Measurements from ENCODE around the gene SPATA9. TPM values are rescaled to one million over a fixed set of nuclear protein-coding genes. Genes with fewer than 3 reads are reported as not detected.
"Not testable (repeated sequence)": the region's sequence is repeated elsewhere in the genome, so short reads cannot be mapped to it uniquely, and the experiment has no call there.

SPATA9 gene
- total and polyA plus RNA-seq, 4 experiments from 2014 or later: 0.09 TPM; not detected in 3

- ChIA-PET POLR2A (ENCODE audit: partially characterized antibody) (interaction anchor here (0.6 to 1.0 kb wide), 2 partner anchors 12 to 174 kb away, joined by 3 to 6 read pairs; no protein-coding TSS in a partner anchor), CTCF (ENCODE audit: partially characterized antibody) (interaction anchor here (3.8 kb wide), 1 partner anchor 12 kb away, joined by 37 read pairs; the partner anchor contains the start of gene RFESD)
- Histone ChIP-seq H3K36me3 (ENCODE audit: insufficient read depth, low read length) (no peaks in the 10 kb centered on the region), H3K4me3 (ENCODE audit: low read length in 2 of 2) (no peak overlapping the region), H3K4me1 (ENCODE audit: insufficient read depth, low read length) (peaks cover 15% of the 10 kb centered on the region), H3K27me3 (ENCODE audit: insufficient read depth, low read length) (no peaks in the 10 kb centered on the region), H3K27ac (ENCODE audit: low read depth, low read length) (no peak overlapping the region), H3K9me3 (ENCODE audit: control insufficient read depth in 1 of 2, low read length in 2 of 2) (no peaks in the 10 kb centered on the region)
- Mint-ChIP-seq H3K27ac (peak overlapping the region in 5 of 7 donors; percentile 11 to 70 (median 39)), H3K4me1 (peaks cover 16 to 43% (median 26%) of the 10 kb centered on the region in 4 donors), H3K4me3 (peak overlapping the region in 1 of 8 donors; percentile 69), H3K9me3 (peaks cover 0 to 2% (median 0%) of the 10 kb centered on the region in 8 donors), H3K27me3 (peaks cover 4 to 8% of the 10 kb centered on the region in 2 donors), H3K36me3 (no peaks in the 10 kb centered on the region)
- no peak for DNase-seq
- intact Hi-C loops (cut with micrococcal nuclease): no loop called here
Observed at GRCh38 chr5:95633671-95634070, 49.1 kb downstream of the SPATA9 start.

- ChIA-PET POLR2A (ENCODE audit: partially characterized antibody) (interaction anchor here (1.9 to 2.8 kb wide), 4 partner anchors 11 to 176 kb away, joined by 5 to 87 read pairs (median 24); partner anchors contain the start of genes ARSK, RFESD and SKIC3), CTCF (ENCODE audit: partially characterized antibody) (interaction anchor here (1.8 to 2.7 kb wide), 2 partner anchors 9 to 12 kb away, joined by 4 to 49 read pairs; partner anchors contain the start of gene RFESD)
- not testable (repeated sequence) for H3K4me3 ChIP-seq (ENCODE audit: low read length in 2 of 2); DNase-seq; H3K27me3 Mint-ChIP-seq; H3K27me3 ChIP-seq (ENCODE audit: insufficient read depth, low read length); H3K9me3 Mint-ChIP-seq; H3K36me3 ChIP-seq (ENCODE audit: insufficient read depth, low read length); H3K9me3 ChIP-seq (ENCODE audit: control insufficient read depth in 1 of 2, low read length in 2 of 2); H3K36me3 Mint-ChIP-seq; H3K27ac ChIP-seq (ENCODE audit: low read depth, low read length)
- Mint-ChIP-seq H3K27ac (peak overlapping the region in 4 of 7 donors; percentile 60 to 96 (median 90)), H3K4me1 (peaks cover 16 to 43% (median 26%) of the 10 kb centered on the region in 4 donors), H3K4me3 (peak overlapping the region in 1 of 8 donors; percentile 38)
- peaks cover 15% of the 10 kb centered on the region for H3K4me1 ChIP-seq (ENCODE audit: insufficient read depth, low read length)
- intact Hi-C loops (cut with micrococcal nuclease): loop anchor here (1.0 kb wide), 3 partner anchors 11 to 78 kb away; partner anchors contain the start of genes ARSK and RFESD
Observed at GRCh38 chr5:95632942-95633341, 49.8 kb downstream of the SPATA9 start.

DNA sequence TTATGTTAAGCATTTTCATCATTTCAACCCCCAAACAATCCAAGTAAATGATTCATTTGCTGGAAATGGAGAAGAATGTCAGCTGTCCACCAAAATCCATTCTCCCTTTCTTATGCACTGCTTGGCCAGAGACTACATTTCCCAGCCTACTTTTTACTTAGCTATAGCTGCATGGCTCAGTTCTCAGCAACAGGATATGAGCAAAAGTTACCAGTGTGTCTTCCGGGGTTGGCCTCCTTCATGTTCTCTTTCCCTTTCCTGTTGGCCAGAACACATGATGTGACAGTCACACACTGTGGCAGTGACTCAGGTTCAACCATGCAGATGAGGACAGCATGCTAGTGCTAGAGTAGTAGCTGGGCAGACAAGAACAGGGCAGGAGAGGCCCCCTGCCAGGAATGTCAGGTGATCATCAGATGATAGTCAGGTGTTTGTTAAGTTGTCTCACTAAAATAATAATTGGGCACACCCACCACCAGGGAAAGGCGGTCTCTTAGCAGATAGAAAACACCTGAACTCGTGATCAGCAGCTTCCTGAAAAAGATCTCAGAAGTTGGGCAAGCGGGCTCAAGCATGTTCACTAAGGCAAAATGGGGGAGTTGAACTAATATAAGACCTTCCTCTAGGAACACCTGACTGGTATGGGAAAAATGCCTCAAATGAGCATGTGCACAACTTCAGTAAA, 50.7 kb downstream of the SPATA9 start:
- no peaks in the 10 kb centered on the region for H3K36me3 Mint-ChIP-seq
- H3K4me1 ChIP-seq (ENCODE audit: insufficient read depth, low read length): peaks cover 15% of the 10 kb centered on the region
- intact Hi-C loops (cut with micrococcal nuclease): loop anchor here (1.0 kb wide), 3 partner anchors 10 to 77 kb away; partner anchors contain the start of genes ARSK and RFESD
- peak; percentile 74 to 92 (median 84) for DNase-seq
- H3K4me1 Mint-ChIP-seq: peaks cover 16 to 43% (median 26%) of the 10 kb centered on the region in 4 donors
- H3K9me3 Mint-ChIP-seq: peaks cover 0 to 2% (median 0%) of the 10 kb centered on the region in 8 donors
- CTCF ChIA-PET (ENCODE audit: partially characterized antibody): interaction anchor here (1.5 to 2.7 kb wide), 6 partner anchors 8 to 149 kb away, joined by 4 to 49 read pairs (median 10); partner anchors contain the start of genes ARSK, RFESD and SKIC3
- POLR2A ChIA-PET (ENCODE audit: partially characterized antibody): interaction anchor here (0.6 to 2.8 kb wide), 11 partner anchors 10 to 933 kb away, joined by 3 to 87 read pairs (median 4); partner anchors contain the start of genes ARSK, RFESD and SKIC3
- peak overlapping the region in 1 of 2 donors; percentile 5 for H3K4me3 ChIP-seq (ENCODE audit: low read length in 2 of 2)
- H3K27me3 Mint-ChIP-seq: peaks cover 0 to 6% of the 10 kb centered on the region in 2 donors
- peak overlapping the region; percentile 56 for H3K27ac ChIP-seq (ENCODE audit: low read depth, low read length)
- no peaks in the 10 kb centered on the region for H3K36me3 ChIP-seq (ENCODE audit: insufficient read depth, low read length)
- H3K4me3 Mint-ChIP-seq: peak overlapping the region; percentile 36 to 80 (median 55)
- no peaks in the 10 kb centered on the region for H3K9me3 ChIP-seq (ENCODE audit: control insufficient read depth in 1 of 2, low read length in 2 of 2)
- H3K27me3 ChIP-seq (ENCODE audit: insufficient read depth, low read length): no peaks in the 10 kb centered on the region
- peak overlapping the region; percentile 90 to 99 (median 96) for H3K27ac Mint-ChIP-seq

DNA sequence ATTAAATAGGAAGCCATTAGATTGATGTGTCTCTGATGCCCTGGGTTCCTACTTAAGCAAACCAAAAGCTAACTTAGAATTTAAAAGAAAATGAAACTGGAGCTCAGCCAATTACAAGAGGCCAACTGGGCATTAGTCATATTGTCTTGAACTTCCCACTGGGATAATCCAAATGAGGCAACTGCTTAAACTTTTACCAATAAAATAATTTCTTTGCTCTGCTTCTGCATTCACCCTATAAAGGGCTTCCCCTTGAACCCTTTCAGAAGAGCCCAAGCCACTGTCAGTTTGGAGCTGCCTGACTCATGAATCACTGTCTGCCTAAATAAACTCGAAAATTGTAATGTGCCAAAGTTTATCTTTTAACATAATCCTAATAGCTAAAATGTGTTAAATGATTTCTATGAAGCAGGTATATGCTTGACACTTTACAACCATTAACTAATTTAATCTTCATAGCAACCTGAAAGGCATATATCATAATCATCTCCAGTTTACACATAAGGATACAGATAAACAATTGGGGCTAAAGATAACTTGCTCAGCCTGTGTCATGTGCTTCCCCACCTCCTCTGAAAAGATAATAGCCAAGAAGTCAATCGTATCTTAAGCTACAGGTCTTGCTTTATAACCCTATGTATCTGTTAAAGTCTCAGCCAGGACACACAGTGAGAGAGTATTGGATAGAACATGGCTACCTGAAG, 51.4 kb downstream of the SPATA9 start:
- Histone ChIP-seq H3K36me3 (ENCODE audit: insufficient read depth, low read length) (no peaks in the 10 kb centered on the region), H3K4me3 (ENCODE audit: low read length in 2 of 2) (no peak overlapping the region), H3K9me3 (ENCODE audit: control insufficient read depth in 1 of 2, low read length in 2 of 2) (no peaks in the 10 kb centered on the region), H3K27ac (ENCODE audit: low read depth, low read length) (peak overlapping the region; percentile 56), H3K27me3 (ENCODE audit: insufficient read depth, low read length) (no peaks in the 10 kb centered on the region), H3K4me1 (ENCODE audit: insufficient read depth, low read length) (peaks cover 15% of the 10 kb centered on the region)
- DNase-seq: no peak
- intact Hi-C loops (cut with micrococcal nuclease): no loop called here
- peaks cover 0 to 2% (median 0%) of the 10 kb centered on the region in 8 donors for H3K9me3 Mint-ChIP-seq
- no peaks in the 10 kb centered on the region for H3K36me3 Mint-ChIP-seq
- peaks cover 16 to 43% (median 26%) of the 10 kb centered on the region in 4 donors for H3K4me1 Mint-ChIP-seq
- ChIA-PET CTCF (ENCODE audit: partially characterized antibody) (interaction anchor here (1.5 to 2.7 kb wide), 6 partner anchors 8 to 150 kb away, joined by 4 to 49 read pairs (median 10); partner anchors contain the start of genes ARSK, RFESD and SKIC3), POLR2A (ENCODE audit: partially characterized antibody) (interaction anchor here (1.0 to 2.8 kb wide), 10 partner anchors 9 to 203 kb away, joined by 3 to 87 read pairs (median 4); partner anchors contain the start of genes ARSK, RFESD and SKIC3)
- H3K27ac Mint-ChIP-seq: peak overlapping the region; percentile 90 to 99 (median 96)
- peaks cover 0 to 2% of the 10 kb centered on the region in 2 donors for H3K27me3 Mint-ChIP-seq
- H3K4me3 Mint-ChIP-seq: peak overlapping the region in 6 of 8 donors; percentile 10 to 80 (median 48)

DNA sequence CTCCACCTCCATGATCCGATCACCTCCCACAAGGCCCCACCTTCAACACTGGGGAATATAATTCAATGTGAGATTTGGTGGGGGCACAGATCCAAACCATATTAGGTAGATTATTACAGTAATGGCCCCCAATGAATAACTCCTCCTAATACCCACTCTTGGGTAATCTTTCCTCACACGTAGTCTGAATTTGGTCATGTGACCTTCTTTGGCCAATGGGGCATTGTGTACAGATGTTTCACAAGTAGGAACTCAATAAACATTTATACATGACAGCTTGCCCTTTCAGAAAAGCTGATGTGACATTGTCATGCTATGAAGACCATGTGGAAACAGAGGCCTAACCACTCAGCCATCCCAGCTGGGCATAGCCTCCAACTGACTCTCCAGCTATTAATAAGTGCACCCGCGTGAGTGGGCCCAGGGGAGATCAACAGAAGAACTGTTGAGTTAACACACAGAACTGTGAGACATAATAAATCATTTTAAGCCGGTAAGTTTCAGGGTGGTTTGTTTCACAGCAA, 52.3 kb downstream of the SPATA9 start:
- Mint-ChIP-seq H3K27ac (peak overlapping the region in 3 of 7 donors; percentile 55 to 69 (median 63)), H3K36me3 (no peaks in the 10 kb centered on the region), H3K4me1 (peaks cover 16 to 45% (median 26%) of the 10 kb centered on the region in 4 donors), H3K9me3 (peaks cover 0 to 2% (median 0%) of the 10 kb centered on the region in 8 donors), H3K4me3 (peak overlapping the region in 1 of 8 donors; percentile 35), H3K27me3 (peaks cover 0 to 2% of the 10 kb centered on the region in 2 donors)
- peaks cover 16% of the 10 kb centered on the region for H3K4me1 ChIP-seq (ENCODE audit: insufficient read depth, low read length)
- H3K36me3 ChIP-seq (ENCODE audit: insufficient read depth, low read length): no peaks in the 10 kb centered on the region
- intact Hi-C loops (cut with micrococcal nuclease): no loop called here
- ChIA-PET POLR2A (ENCODE audit: partially characterized antibody) (interaction anchor here (1.6 to 2.8 kb wide), 3 partner anchors 8 to 15 kb away, joined by 5 to 87 read pairs (median 39); partner anchors contain the start of genes GPR150 and RFESD), CTCF (ENCODE audit: partially characterized antibody) (interaction anchor here (2.4 to 2.7 kb wide), 3 partner anchors 8 to 151 kb away, joined by 11 to 49 read pairs (median 19); partner anchors contain the start of gene RFESD)
- no peaks in the 10 kb centered on the region for H3K9me3 ChIP-seq (ENCODE audit: control insufficient read depth in 1 of 2, low read length in 2 of 2)
- no peak overlapping the region for H3K27ac ChIP-seq (ENCODE audit: low read depth, low read length)
- H3K4me3 ChIP-seq (ENCODE audit: low read length in 2 of 2): no peak overlapping the region
- no peak for DNase-seq
- H3K27me3 ChIP-seq (ENCODE audit: insufficient read depth, low read length): no peaks in the 10 kb centered on the region

DNA sequence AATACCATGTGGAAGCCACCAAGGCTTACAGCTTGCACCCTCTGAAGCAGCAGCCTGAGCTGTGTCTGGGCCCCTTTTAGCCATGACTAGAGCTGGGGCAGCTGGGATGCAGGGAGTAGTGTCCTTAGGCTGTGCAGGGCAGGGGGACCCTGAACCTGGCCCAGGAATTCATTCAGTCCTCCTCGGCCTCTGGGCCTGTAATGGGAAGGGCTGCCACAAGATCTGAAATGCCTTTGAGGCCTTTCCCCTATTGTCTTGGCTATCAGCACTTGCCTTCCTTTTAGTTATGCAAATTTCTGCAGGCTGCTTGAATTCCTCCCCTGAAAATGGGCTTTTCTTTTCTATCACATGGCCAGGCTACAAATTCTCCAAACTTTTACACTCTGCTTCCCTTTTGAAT, 53.9 kb downstream of the SPATA9 start:
- Histone ChIP-seq H3K4me3 (ENCODE audit: low read length in 2 of 2) (no peak overlapping the region), H3K27ac (ENCODE audit: low read depth, low read length) (no peak overlapping the region), H3K9me3 (ENCODE audit: control insufficient read depth in 1 of 2, low read length in 2 of 2) (no peaks in the 10 kb centered on the region), H3K27me3 (ENCODE audit: insufficient read depth, low read length) (no peaks in the 10 kb centered on the region), H3K4me1 (ENCODE audit: insufficient read depth, low read length) (peaks cover 32% of the 10 kb centered on the region), H3K36me3 (ENCODE audit: insufficient read depth, low read length) (no peaks in the 10 kb centered on the region)
- Mint-ChIP-seq H3K9me3 (peaks cover 0 to 2% (median 0%) of the 10 kb centered on the region in 8 donors), H3K4me3 (no peak overlapping the region), H3K27ac (no peak overlapping the region), H3K27me3 (no peaks in the 10 kb centered on the region), H3K36me3 (no peaks in the 10 kb centered on the region), H3K4me1 (peaks cover 20 to 53% (median 34%) of the 10 kb centered on the region in 4 donors)
- CTCF ChIA-PET (ENCODE audit: partially characterized antibody): no interaction called here
- DNase-seq: no peak
- POLR2A ChIA-PET (ENCODE audit: partially characterized antibody): interaction anchor here (1.6 kb wide), 1 partner anchor 8 kb away, joined by 5 read pairs; the partner anchor contains the start of gene GPR150
- intact Hi-C loops (cut with micrococcal nuclease): no loop called here
